Inflammatory macrophage treated with lipopolysaccharide for 4 hours (primary cell): ENCODE measurements around the gene NOP9.
A peak's percentile ranks its signal among the peaks of the same experiment; 100 is the strongest.

ENCODE experiments used
- DNase-seq: peaks from one replicate; pipeline ENCODE4 v3.0.0-alpha.2; 2020

The NOP9 gene

GRCh38 chr14:24283796-24284460 is 15.7 kb upstream of the NOP9 start:
- no peak for DNase-seq

- no peak for DNase-seq
These were observed 15.1 kb upstream of the NOP9 start for GRCh38 chr14:24284501-24285035.

DNA sequence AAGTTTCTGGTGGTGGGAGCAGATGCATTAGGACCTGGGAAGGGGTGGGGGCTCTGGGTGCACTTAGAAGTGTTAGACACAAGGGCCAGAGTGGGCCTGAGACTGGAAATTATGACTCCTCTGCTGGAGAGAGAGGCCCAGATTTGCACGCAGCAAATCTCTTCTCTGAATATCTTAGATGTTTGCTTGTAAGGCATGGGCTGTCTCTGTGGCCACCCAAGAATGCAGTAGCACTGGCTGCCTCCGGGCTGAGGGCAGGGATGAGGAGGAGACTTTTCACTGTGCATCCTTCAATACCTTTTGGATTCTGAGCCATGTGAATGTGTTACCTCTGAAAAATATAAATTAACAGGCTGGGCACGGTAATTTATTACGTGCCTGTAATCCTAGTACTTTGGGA is 14.3 kb upstream of the NOP9 start:
- DNase-seq = no peak

- no peak for DNase-seq
These were observed 12.7 kb upstream of the NOP9 start for GRCh38 chr14:24286996-24287395.

DNA sequence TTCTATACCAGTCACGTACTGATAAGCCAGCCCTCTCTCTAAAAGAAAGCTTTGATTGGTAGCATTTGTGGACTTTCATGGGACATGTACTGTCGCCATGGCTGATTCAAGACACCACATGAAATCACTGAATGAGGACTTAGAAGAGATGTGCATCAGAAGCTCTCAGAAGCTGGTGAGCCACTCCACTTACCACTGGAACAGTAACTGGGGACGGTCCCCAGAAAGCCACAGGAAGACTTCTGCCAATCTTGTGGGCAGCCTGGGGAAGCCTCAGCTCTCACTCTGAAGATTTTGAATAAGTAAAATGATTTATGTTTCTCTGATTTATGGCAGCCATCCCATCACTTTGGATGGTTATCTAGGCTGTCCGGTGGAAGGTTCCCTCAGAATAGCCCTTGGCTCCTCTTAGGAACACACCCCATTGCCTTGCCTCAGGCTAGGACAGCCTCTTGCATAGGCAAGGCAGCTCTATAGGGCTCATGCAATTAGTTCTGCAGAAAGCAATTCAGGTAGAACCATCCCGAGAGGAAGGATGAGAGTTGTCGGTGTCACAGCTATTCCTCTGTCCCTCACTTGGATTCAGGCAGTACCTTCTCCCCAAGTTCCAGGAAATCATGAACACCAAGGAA is 9.9 kb upstream of the NOP9 start:
- DNase-seq = no peak

DNA sequence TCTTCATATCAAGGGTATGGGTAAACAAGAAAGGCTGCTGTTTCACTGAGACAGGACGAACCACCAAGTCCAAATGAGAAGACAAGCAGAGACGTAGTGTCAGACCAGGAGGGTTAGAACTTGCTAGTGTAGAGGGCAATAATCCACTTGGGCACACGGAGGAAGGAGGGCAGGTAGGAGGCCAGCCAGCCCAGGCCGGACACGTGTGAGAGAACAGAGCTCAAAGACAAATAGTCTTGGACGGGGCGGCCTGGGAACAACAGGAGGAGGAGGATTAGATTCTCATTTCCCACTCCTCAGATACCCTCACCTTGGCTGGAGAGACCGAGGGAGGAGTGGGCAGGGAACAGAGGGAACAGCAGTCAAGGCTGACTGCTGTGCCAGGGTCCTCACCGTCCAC is 8.9 kb upstream of the NOP9 start:
- DNase-seq = no peak

GRCh38 chr14:24291446-24292117 is 8.1 kb upstream of the NOP9 start:
- DNase-seq = no peak

GRCh38 chr14:24292118-24292807 is 7.4 kb upstream of the NOP9 start:
- DNase-seq = no peak

GRCh38 chr14:24293525-24293924 is 6.1 kb upstream of the NOP9 start:
- DNase-seq = no peak

DNA sequence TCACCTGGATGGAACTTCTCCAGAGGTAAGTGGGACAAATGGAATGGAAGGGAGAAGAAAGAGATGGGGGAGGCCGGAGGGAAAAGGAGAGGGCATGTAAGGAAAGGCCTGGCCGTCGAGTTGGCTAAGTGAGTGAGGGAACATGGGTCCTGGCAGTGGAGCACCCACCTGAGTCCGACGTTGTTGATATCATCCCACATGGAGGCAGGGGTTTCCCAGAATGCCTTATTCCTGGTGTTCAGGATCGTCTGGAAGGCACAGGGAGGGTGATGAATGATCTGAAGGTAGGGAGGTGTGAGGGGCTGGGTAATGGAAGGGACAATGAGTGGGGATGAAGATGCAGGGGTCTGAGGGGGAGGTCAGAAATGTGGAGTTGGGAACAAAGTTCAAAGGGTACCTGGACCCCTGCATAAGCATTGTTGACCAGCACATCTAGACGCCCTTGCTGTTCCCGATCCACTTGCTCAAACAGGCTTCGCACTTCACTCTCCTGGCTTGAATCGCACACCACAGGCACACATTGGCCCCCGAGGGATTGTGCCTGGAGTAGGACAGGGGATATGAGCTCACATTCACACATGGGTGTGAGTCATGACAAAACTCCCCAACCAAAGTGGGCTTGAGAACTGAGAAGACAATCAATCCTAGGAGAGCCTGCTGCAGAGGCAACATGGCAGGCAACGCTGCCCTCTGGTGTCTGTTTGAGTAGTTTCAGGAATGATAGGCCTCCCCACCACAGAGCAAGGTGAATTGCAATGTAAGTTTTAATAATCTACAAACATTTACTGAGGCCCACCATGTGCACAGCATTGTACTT is 3.1 kb upstream of the NOP9 start:
- DNase-seq = peak; percentile 91

DNA sequence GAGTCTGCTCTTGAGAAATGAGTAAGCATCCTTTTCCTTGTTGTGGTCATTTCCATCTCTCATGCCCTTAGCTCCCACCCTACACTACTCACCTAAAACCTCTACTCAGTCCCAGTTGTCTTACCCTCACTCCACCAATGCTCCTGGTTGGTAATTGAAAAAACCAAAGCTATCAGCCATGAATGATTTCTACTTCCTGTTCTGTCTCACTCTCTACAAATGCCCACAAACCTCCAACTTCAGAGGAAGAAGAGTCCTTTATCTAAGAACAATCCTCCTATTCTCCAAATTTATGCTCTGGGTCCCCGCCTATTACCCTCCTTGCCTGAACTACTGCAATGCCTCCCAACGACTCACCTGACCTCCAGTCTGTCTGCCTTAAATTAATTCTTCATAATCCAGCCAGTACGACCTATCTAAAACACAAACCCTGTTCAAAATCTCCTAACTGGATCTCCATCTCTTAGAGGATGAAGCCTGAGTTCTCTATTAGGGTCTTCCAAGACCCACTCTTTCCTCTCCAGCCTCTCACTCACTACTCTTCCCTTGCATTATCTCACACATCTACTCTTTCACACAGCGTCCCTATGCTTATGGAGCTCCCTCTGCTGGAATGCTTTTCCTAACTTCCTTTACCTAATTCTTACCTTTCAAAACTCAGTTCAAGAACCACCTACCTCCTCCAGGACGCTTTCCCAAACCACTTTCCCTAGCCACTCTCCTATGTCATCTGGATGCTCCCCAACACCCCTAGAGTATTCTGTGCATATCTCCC is 2.3 kb upstream of the NOP9 start:
- peak; percentile 50 for DNase-seq

GRCh38 chr14:24298892-24299254 is 777 bp upstream of the NOP9 start:
- peak; percentile 28 for DNase-seq

- DNase-seq = no peak
These were observed 803 bp downstream of the NOP9 start for GRCh38 chr14:24300326-24300980.

DNA sequence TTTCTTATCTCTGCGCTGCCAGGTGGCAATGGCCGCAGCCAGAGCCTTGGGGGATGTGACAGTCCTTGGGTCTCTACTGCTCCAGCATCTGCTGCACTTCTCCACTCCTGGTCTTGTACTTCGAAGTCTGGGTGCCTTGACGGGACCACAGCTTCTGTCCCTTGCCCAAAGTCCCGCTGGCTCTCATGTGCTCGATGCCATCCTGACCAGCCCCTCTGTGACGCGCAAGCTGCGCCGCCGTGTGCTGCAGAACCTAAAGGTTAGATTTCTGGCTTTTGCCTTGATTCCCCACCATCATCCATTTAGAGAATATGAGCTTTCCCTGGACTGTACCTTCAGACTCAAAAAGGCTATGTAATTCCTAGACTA is 4.4 kb downstream of the NOP9 start:
- no peak for DNase-seq

- no peak for DNase-seq
These were observed 7.5 kb downstream of the NOP9 start for GRCh38 chr14:24307156-24307574.

DNA sequence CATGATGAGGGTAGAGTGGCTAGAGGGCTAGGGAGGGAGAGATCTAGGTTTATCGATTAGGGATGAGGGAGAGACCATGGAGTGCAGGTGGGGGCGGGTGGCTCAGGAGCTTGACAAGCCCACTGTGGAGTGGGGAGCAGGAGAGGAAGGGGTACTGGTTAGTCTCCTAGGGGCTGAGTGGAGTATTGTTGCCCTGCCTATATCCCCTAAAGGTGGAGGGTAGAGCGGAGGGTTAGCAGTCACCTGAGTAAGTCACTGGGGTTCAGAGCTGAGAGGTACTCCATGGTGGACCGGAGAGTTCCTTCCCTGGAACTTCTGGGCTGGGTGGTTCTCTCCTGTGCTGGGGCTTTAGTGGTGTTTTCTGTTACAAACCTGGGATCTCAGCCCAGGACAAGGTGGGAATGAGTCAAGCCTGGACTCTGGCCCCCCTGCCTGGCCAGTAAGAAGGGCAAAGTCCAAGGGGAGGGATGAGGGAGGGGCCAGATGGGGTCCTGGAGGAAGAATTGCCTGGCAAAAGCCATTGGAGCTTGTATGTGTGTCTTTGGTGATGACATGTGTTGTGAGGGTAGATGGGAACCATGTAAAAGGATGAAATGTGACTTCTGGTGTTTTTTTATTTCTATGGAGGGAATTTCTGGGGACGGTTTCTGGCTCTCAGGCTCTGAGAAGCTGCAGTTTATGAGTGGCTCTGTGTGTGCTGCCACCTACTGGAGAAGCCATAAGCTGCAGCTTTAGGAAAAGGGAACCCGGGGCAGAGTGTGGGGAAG is 8.1 kb downstream of the NOP9 start, which contains the start of gene CIDEB:
Gene CIDEB (minus strand): TSS at position 403 of the 767 bp plus-strand sequence. CDS start 119 bp downstream, at position 284.
- peak; percentile 80 for DNase-seq

GRCh38 chr14:24308342-24309124 is 8.9 kb downstream of the NOP9 start:
- no peak for DNase-seq

GRCh38 chr14:24309538-24310264 is 10.1 kb downstream of the NOP9 start, which contains the start of gene LTB4R2:
LTB4R2 (plus strand) TSS chr14:24310140; CDS start chr14:24310665, 525 bp downstream.
- no peak for DNase-seq

DNA sequence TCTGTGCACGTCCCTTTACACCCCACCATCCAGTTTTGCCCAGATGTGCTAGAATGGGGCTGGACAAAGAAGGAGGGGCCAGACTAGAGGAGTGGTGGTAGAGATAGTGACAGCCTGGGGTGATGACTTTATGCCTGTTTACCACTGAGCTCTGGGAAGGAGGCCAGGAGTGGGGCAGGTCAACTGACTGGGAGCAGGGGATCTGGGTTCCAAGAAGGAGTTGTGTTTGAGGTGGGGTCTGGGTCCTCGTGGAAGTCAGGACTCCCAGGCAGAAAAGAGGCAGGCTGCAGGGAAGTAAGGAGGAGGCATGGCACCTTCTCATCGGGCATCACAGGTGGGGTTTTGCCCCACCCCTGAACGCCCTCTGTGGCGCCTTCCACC is 10.6 kb downstream of the NOP9 start:
- DNase-seq = no peak
